NCI-H526 treated with DMSO at 0.1 percent for 48 hours (cell line): ENCODE results near the gene AGAP3.
A peak's percentile ranks its signal among the peaks of the same experiment; 100 is the strongest.

ENCODE experiments used
- DNase-seq: peaks from one replicate; lab custom pipeline; 2025; lab: John Stamatoyannopoulos, UW

Gene AGAP3

GRCh38 chr7:151074817-151075661 is 11.2 kb upstream of the AGAP3 start:
- DNase-seq: no peak

GRCh38 chr7:151075662-151075971 is 10.7 kb upstream of the AGAP3 start:
- no peak for DNase-seq

GRCh38 chr7:151075978-151076426 is 10.3 kb upstream of the AGAP3 start:
- DNase-seq: no peak

GRCh38 chr7:151076863-151077704 is 9.2 kb upstream of the AGAP3 start:
- DNase-seq: no peak

- no peak for DNase-seq
Observed at GRCh38 chr7:151077705-151078232, 8.5 kb upstream of the AGAP3 start.

- DNase-seq: peak; percentile 31
Observed at GRCh38 chr7:151078233-151079040, 7.8 kb upstream of the AGAP3 start.

- DNase-seq: no peak
Observed at GRCh38 chr7:151079199-151079910, 6.9 kb upstream of the AGAP3 start.

- DNase-seq: no peak
Observed at GRCh38 chr7:151080067-151080521, 6.2 kb upstream of the AGAP3 start.

- peak; percentile 90 for DNase-seq
Observed at GRCh38 chr7:151080522-151081169, 5.6 kb upstream of the AGAP3 start, which contains the start of gene FASTK. Gene FASTK, minus strand, starts transcription at chr7:151080809. Its CDS starts 43 bp downstream, at chr7:151080766.

- peak; percentile 71 for DNase-seq
Observed at GRCh38 chr7:151081170-151082101, 4.8 kb upstream of the AGAP3 start.

- DNase-seq: no peak
Observed at GRCh38 chr7:151082141-151083070, 3.9 kb upstream of the AGAP3 start.

- peak; percentile 62 for DNase-seq
Observed at GRCh38 chr7:151083071-151083823, 3.0 kb upstream of the AGAP3 start, which contains the start of gene TMUB1. Gene TMUB1, minus strand, starts transcription at chr7:151083493. Its CDS starts 930 bp downstream, at chr7:151082563.

GRCh38 chr7:151083824-151084160 is 2.5 kb upstream of the AGAP3 start:
- no peak for DNase-seq

GRCh38 chr7:151085329-151085690 is 965 bp upstream of the AGAP3 start:
- DNase-seq: no peak

- DNase-seq: peak; percentile 19
Observed at GRCh38 chr7:151086802-151087244, 548 bp downstream of the AGAP3 start.

GRCh38 chr7:151087245-151088018 is 1.2 kb downstream of the AGAP3 start:
- peak; percentile 30 for DNase-seq
